Measurements from ENCODE around the gene ZNF689.

The ZNF689 gene

GRCh38 chr16:30557957-30558788 lies 52.0 kb downstream of the ZNF689 start, which contains the start of gene ZNF764:
Gene ZNF764 (minus strand): TSS chr16:30558374. CDS start chr16:30558182, 192 bp downstream.
- Histone ChIP-seq H3K27me3 (replicated peaks; ENCODE audit: insufficient read depth, low read length) (no peaks in the 10 kb centered on the region), H3K36me3 (replicated peaks; ENCODE audit: insufficient read depth, low read length) (no peaks in the 10 kb centered on the region), H3K4me2 (ENCODE audit: low read depth, low read length) (peak within 1 kb of the TSS; percentile 76), H2AFZ (ENCODE audit: low read length) (peak within 1 kb of the TSS; percentile 94), H3K4me3 (ENCODE audit: low read length) (peak within 1 kb of the TSS; percentile 80), H3K9me3 (replicated peaks; ENCODE audit: insufficient read depth, low read length) (no peaks in the 10 kb centered on the region), H3F3A (ENCODE audit: insufficient read depth, low read length) (peaks cover 10% of the 10 kb centered on the region), H3K79me2 (ENCODE audit: low read length) (peaks cover 30% of the 10 kb centered on the region), H3K9me2 (replicated peaks; ENCODE audit: insufficient read depth, low read length) (no peaks in the 10 kb centered on the region), H4K20me1 (ENCODE audit: insufficient read depth, low read length) (no peaks in the 10 kb centered on the region), H3K4me1 (ENCODE audit: low read length) (no peaks in the 10 kb centered on the region), H3K27ac (ENCODE audit: low read length) (peak within 1 kb of the TSS; percentile 83), H3K9ac (ENCODE audit: low read length) (peak within 1 kb of the TSS; percentile 90)
- TF ChIP-seq EZH2 (optimal IDR thresholded peaks at IDR 0.05; ENCODE audit: low read depth, low read length): no peak
- TF ChIP-seq CTCF (IDR thresholded peaks at IDR 0.05; ENCODE audit: low read length): no peak; the same call in 1 of the 2 replicates
- TF ChIP-seq EZH2phosphoT487 (IDR thresholded peaks at IDR 0.05; ENCODE audit: low read length): no peak
- peak; percentile 97 for DNase-seq

- Histone ChIP-seq H3K4me2 (ENCODE audit: low read depth, low read length) (peak overlapping the region; percentile 76), H3K4me3 (ENCODE audit: low read length) (peak overlapping the region; percentile 80), H3K27me3 (replicated peaks; ENCODE audit: insufficient read depth, low read length) (no peaks in the 10 kb centered on the region), H3K27ac (ENCODE audit: low read length) (peak overlapping the region; percentile 83; the same call in 1 of the 2 replicates), H3F3A (ENCODE audit: insufficient read depth, low read length) (peaks cover 10% of the 10 kb centered on the region), H3K9me2 (replicated peaks; ENCODE audit: insufficient read depth, low read length) (no peaks in the 10 kb centered on the region), H2AFZ (ENCODE audit: low read length) (peak overlapping the region; percentile 94), H3K79me2 (ENCODE audit: low read length) (peaks cover 30% of the 10 kb centered on the region), H3K4me1 (ENCODE audit: low read length) (no peaks in the 10 kb centered on the region), H3K9ac (ENCODE audit: low read length) (peak overlapping the region; percentile 90), H3K9me3 (replicated peaks; ENCODE audit: insufficient read depth, low read length) (no peaks in the 10 kb centered on the region), H3K36me3 (replicated peaks; ENCODE audit: insufficient read depth, low read length) (no peaks in the 10 kb centered on the region), H4K20me1 (ENCODE audit: insufficient read depth, low read length) (no peaks in the 10 kb centered on the region)
- TF ChIP-seq EZH2phosphoT487 (IDR thresholded peaks at IDR 0.05; ENCODE audit: low read length) (no peak), EZH2 (optimal IDR thresholded peaks at IDR 0.05; ENCODE audit: low read depth, low read length) (no peak), CTCF (IDR thresholded peaks at IDR 0.05; ENCODE audit: low read length) (no peak)
- DNase-seq: peak; percentile 52
These were observed 52.6 kb downstream of the ZNF689 start for GRCh38 chr16:30557707-30557956.

- H3F3A ChIP-seq (ENCODE audit: insufficient read depth, low read length): peaks cover 10% of the 10 kb centered on the region
- H3K4me1 ChIP-seq (ENCODE audit: low read length): no peaks in the 10 kb centered on the region
- no peak overlapping the region for H3K4me2 ChIP-seq (ENCODE audit: low read depth, low read length)
- H3K9ac ChIP-seq (ENCODE audit: low read length): no peak overlapping the region
- H4K20me1 ChIP-seq (ENCODE audit: insufficient read depth, low read length): no peaks in the 10 kb centered on the region
- H3K9me2 ChIP-seq (replicated peaks; ENCODE audit: insufficient read depth, low read length): no peaks in the 10 kb centered on the region
- peaks cover 30% of the 10 kb centered on the region for H3K79me2 ChIP-seq (ENCODE audit: low read length)
- no peak overlapping the region for H3K27ac ChIP-seq (ENCODE audit: low read length)
- DNase-seq: no peak
- no peak overlapping the region for H3K4me3 ChIP-seq (ENCODE audit: low read length)
- no peaks in the 10 kb centered on the region for H3K9me3 ChIP-seq (replicated peaks; ENCODE audit: insufficient read depth, low read length)
- H3K36me3 ChIP-seq (replicated peaks; ENCODE audit: insufficient read depth, low read length): no peaks in the 10 kb centered on the region
- no peak overlapping the region for H2AFZ ChIP-seq (ENCODE audit: low read length)
- no peaks in the 10 kb centered on the region for H3K27me3 ChIP-seq (replicated peaks; ENCODE audit: insufficient read depth, low read length)
- TF ChIP-seq CTCF (IDR thresholded peaks at IDR 0.05; ENCODE audit: low read length): no peak
- no peak for TF ChIP-seq EZH2 (optimal IDR thresholded peaks at IDR 0.05; ENCODE audit: low read depth, low read length)
- no peak for TF ChIP-seq EZH2phosphoT487 (IDR thresholded peaks at IDR 0.05; ENCODE audit: low read length)
These were observed 54.1 kb downstream of the ZNF689 start for GRCh38 chr16:30556125-30556473.
